Activated CD8-positive, alpha-beta memory T cell treated with anti-CD3 and anti-CD28 coated beads, Interleukin-2, amount 50 U/mL, for 48 hours (primary cell): ENCODE results near the gene ATCAY.
"Not testable (repeated sequence)": the region's sequence is repeated elsewhere in the genome, so short reads cannot be mapped to it uniquely, and the experiment has no call there.

Source experiments
- DNase-seq: peaks from one replicate; pipeline ENCODE4 v3.0.0-alpha.2; 2020

The ATCAY gene

GRCh38 chr19:3949997-3950859 is 69.7 kb downstream of the ATCAY start:
- no peak for DNase-seq

- DNase-seq: peak; percentile 60
These were observed 70.7 kb downstream of the ATCAY start for GRCh38 chr19:3950871-3951861.

DNA sequence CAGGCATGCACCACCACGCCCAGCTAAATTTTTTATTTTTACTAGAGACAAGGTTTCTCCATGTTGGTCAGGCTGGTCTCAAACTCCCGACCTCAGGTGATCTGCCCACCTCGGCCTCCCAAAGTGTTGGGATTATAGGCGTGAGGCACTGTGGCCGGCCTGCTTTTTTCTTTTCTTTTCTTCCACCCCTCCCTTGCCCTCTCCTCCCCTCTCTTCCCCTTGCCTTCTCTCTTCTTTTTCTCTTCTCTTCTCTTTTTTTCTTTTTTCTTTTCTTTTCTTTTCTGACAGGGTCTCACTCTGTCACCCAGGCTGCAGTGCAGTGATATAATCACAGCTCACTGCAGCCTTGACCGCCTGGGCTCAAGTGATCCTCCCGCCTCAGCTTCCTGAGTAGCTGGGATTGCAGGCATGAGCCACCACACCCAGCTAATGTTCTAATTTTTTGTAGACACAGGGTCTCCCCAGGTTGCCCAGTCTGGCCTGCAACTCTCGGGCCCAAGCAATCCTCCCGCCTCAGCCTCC is 72.3 kb downstream of the ATCAY start:
- DNase-seq: not testable (repeated sequence)

DNA sequence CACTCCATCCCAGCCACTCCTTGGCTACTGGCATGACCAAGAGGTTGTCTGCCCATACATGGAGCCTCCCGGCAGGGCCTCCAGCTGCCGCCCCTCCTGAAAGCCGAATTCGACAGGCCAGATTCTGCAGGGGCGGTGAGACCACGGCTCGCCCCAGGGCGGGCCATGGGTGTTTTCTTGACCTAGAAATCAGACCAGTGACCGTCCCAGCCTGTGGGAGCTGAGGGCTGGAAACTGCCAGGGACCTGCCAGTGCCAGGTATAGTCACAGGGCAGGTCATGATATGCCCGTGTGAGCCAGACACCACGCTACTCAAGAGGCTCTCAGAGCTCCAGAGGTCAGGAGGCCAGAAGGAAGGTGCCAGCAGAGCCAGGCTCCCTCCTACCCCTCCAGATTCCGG is 73.6 kb downstream of the ATCAY start:
- DNase-seq: no peak

DNA sequence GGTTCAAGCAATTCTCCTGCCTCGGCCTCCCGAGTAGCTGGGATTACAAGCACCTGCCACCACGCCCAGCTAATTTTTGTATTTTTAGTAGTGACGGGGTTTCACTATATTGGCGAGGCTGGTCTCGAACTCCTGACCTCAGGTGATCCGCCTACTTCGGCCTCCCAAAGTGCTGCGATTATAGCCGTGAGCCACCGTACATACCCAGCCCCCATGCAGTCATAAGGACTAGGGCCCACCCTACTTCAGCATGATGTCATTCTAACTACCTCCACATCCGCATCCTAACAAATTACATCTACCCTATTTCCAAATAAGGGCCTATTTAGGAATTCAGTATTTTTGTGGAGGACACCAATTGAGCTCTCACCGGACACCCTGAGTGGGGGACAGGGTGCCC is 74.8 kb downstream of the ATCAY start:
- DNase-seq: not testable (repeated sequence)

GRCh38 chr19:3955688-3956087 is 75.2 kb downstream of the ATCAY start:
- DNase-seq: no peak

- DNase-seq: no peak
These were observed 78.6 kb downstream of the ATCAY start for GRCh38 chr19:3958836-3959765.

GRCh38 chr19:3959766-3960131 is 79.3 kb downstream of the ATCAY start:
- no peak for DNase-seq

- DNase-seq: no peak
These were observed 80.5 kb downstream of the ATCAY start for GRCh38 chr19:3961007-3961406.

- DNase-seq: no peak
These were observed 83.2 kb downstream of the ATCAY start for GRCh38 chr19:3963458-3964255.

DNA sequence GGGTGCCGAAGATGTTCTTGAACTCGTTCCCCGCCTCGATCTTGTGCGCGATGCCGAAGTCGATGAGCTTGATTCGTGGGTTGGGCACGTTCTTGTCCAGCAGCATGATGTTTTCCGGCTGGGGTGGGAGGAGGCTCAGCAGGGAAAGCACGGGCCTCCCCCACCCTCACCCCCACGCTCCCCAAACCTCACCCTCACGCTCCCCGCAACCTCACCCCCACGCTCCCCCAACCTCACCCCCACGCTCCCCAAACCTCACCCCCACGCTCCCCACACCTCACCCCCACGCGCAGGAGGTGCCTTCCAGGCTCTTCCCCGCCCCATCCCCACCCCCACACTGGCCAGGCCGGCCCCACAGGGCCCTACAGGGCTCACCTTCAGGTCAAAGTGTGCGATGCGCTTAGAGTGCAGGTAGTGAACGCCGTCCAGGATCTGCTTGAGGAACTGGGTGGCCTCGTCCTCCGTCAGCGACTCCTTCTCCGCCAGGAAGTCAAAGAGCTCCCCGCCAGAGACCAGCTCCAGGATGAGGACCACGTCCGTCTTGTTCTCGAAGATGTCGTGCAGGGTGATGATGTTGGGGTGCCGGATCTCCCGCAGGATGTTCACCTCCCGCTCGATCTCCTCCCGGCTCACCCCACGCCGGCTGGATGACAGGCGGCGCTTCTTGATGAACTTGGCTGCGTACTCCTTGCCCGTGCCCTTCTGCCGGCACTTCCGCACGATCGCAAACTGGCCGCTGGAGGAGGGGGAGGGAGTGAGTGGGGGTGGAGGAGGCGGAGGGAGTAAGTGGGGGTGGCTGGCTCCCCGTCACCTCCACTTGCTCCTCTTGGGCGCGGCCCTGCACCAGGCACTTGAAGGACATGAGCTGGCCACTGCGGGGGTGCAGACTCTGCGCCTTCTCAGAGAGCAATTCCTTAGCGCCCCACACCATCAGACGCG is 84.0 kb downstream of the ATCAY start:
- DNase-seq: no peak

GRCh38 chr19:3966051-3967017 is 85.8 kb downstream of the ATCAY start:
- no peak for DNase-seq

DNA sequence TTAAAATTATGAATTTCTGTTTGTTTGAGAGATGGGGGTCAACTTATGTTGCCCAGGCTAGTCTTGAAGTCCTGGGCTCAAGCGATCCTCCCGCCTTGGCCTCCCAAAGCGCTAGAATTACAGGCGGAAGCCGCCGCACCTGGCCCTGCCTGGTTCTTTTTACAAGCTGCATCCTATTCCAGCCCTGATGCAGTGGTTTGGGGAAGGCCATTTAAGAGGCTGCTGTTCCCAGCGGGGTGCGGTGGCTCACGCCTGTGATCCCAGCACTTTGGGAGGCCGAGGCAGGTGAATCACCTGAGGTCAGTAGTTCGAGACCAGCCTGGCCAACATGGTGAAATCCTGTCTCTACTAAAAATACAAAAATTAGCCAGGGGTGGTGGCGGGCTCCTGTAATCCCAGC is 87.5 kb downstream of the ATCAY start:
- not testable (repeated sequence) for DNase-seq

DNA sequence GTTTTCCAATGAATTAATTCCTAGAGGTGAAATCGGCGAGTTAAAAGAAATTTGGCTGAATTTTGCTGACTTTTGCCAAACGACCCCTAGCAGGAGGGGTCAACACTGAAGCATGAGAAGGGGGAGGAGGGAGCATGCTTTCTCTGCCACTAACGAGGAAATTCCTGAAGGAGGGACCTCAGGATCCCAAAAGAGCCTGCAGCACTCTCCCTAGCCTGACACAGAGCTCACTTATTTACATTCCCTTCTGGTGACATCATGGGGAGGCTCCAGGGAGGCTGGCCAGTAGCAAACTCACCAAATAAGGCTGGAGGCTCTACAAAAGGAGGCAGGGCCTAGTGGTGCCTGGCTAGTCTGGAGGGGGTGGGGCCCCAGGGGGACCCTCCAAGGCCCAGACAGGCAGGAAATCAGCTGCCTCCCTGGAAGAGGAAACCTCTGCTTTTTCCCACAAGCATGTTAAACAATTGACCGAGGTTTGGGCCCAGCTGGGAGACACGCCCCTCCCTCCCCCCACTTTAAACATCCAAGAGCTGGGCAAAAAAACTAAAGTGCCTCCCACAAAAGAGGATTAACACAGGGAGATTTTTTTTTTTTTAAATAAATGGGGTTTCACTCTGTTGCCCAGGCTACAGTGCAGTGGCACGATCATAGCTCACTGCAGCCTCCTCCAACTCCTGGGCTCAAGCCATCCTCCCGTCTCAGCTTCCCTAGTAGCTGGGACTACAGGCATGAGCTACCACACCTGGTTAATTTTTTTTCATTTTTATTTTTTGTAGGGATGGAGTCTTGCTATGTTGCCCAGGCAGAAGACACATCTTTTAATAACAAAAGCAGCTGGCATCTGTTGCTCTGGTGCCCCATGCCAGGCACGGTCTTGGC is 88.3 kb downstream of the ATCAY start:
- no peak for DNase-seq

DNA sequence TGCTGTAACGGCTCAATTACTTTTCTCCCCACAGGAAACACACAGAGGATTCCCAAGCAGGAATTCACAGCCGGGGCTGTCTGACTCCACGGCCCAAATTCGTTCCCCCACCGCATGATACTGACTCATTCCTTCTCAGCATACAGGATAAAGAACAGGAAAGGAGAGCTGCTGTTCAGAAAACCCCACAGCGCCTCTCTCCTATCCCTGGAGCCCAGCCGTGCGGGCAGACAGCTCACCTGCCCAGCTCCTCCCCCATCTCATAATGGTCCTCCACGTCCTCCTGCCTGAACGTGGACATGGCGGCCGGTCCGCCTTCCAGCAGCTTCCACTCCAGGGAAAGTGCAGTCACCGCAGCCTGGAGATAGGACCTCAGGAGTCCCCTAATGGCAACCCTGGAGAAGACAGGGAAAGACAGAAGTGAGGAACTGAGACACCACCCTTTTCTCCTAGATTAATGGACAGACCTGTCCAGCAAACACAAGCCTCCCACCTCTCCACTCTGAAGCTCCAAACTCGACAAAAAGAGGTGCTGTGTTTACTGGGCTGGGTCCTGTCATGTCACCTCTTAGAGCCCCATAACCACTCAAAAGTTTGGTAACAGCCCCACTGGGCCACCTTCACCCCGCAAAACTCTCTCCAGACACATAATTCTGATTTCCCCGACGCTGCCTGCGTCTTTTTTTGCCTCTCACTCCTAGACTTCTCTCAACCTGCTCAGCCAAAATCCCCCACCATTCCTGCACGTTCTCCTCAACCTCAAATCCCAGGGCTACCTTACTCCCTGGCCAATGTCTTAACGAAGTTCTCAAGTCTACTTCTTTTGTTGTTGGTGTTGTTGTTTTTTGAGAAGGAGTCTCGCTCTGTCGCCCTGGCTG is 89.2 kb downstream of the ATCAY start:
- DNase-seq: no peak

GRCh38 chr19:3970313-3970807 is 89.9 kb downstream of the ATCAY start:
- DNase-seq: peak; percentile 60
